ENCODE data around the gene BRD1. TPM values are rescaled to one million over a fixed set of nuclear protein-coding genes. Genes with fewer than 3 reads are reported as not detected.

The BRD1 gene
- total and polyA plus RNA-seq, 12 donors = 8.2 to 23.2 (median 16.9) TPM

- Histone ChIP-seq H3K27ac (no peak overlapping the region), H3K4me3 (no peak overlapping the region), H3K27me3 (peaks cover 0 to 10% (median 4%) of the 10 kb centered on the region in 7 donors), H3K36me3 (no peaks in the 10 kb centered on the region), H3K9me3 (peaks cover 0 to 17% (median 0%) of the 10 kb centered on the region in 11 donors), H3K4me1 (peaks cover 0 to 6% (median 0%) of the 10 kb centered on the region in 9 donors)
- TF ChIP-seq CTCF (IDR thresholded peaks at IDR 0.05) = no peak
- intact Hi-C loops (cut with DNase I) = loop anchor here in 5 of 10 donors (10.0 kb wide), 2 partner anchors 155 to 275 kb away; partner anchors contain the start of genes ALG12 (in 2 of the 5) and CRELD2 (in 2 of the 5)
- WGBS, 2 donors = 58 to 60% methylated on average over 5 of the region's 5 CpGs
- ATAC-seq = no peak
- no peak for DNase-seq
These were observed 67.4 kb downstream of the BRD1 start for GRCh38 chr22:49760280-49760629.

GRCh38 chr22:49756676-49757075 is 71.0 kb downstream of the BRD1 start:
- H3K27me3 ChIP-seq = peaks cover 0 to 22% (median 4%) of the 10 kb centered on the region in 7 donors
- H3K4me3 ChIP-seq = no peak overlapping the region
- ATAC-seq (no peak), DNase-seq (no peak)
- peaks cover 0 to 12% (median 0%) of the 10 kb centered on the region in 11 donors for H3K9me3 ChIP-seq
- no peak overlapping the region for H3K27ac ChIP-seq
- no peak for TF ChIP-seq CTCF (IDR thresholded peaks at IDR 0.05)
- intact Hi-C loops (cut with DNase I) = no loop called here
- H3K4me1 ChIP-seq = peaks cover 0 to 6% (median 0%) of the 10 kb centered on the region in 9 donors
- 81% methylated on average over 7 of the region's 7 CpGs for WGBS, 2 donors
- H3K36me3 ChIP-seq = no peaks in the 10 kb centered on the region

- peaks cover 0 to 23% (median 5%) of the 10 kb centered on the region in 7 donors for H3K27me3 ChIP-seq
- TF ChIP-seq CTCF (IDR thresholded peaks at IDR 0.05) = no peak
- no peak overlapping the region for H3K4me3 ChIP-seq
- H3K9me3 ChIP-seq = peaks cover 0 to 12% (median 0%) of the 10 kb centered on the region in 11 donors
- H3K27ac ChIP-seq = no peak overlapping the region
- ATAC-seq = no peak
- intact Hi-C loops (cut with DNase I) = no loop called here
- WGBS, 2 donors = 76 to 80% methylated on average over 5 of the region's 5 CpGs
- DNase-seq = no peak
- H3K4me1 ChIP-seq = peaks cover 0 to 3% (median 0%) of the 10 kb centered on the region in 9 donors
- no peaks in the 10 kb centered on the region for H3K36me3 ChIP-seq
These were observed 71.5 kb downstream of the BRD1 start for GRCh38 chr22:49756201-49756600.

- no peaks in the 10 kb centered on the region for H3K36me3 ChIP-seq
- no peaks in the 10 kb centered on the region for H3K4me1 ChIP-seq
- ATAC-seq (no peak), DNase-seq (no peak)
- peaks cover 0 to 12% (median 0%) of the 10 kb centered on the region in 11 donors for H3K9me3 ChIP-seq
- no peak for TF ChIP-seq CTCF (IDR thresholded peaks at IDR 0.05)
- intact Hi-C loops (cut with DNase I) = no loop called here
- H3K4me3 ChIP-seq = no peak overlapping the region
- H3K27ac ChIP-seq = no peak overlapping the region
- 92 to 96% methylated on average over 10 of the region's 10 CpGs for WGBS, 2 donors
- H3K27me3 ChIP-seq = peaks cover 0 to 23% (median 8%) of the 10 kb centered on the region in 7 donors
These were observed 72.1 kb downstream of the BRD1 start for GRCh38 chr22:49755631-49756001.
